HFF-Myc (cell line): Measurements from ENCODE around the gene MLLT3.

Source experiments
- DNase-seq: peaks from one replicate; pipeline ENCODE4 v3.0.0-alpha.2; 2011; ENCODE audit warnings: low read depth; ENCODE audit errors: extremely low read depth
- H3K4me3 ChIP-seq: replicated peaks from 2 replicates; pipeline ENCODE4 v1.5.1; 2011; ENCODE audit warnings: low read depth, mild to moderate bottlenecking, control low read depth, low read length
- TF ChIP-seq, protein P1 (sequence below): IDR thresholded peaks from 2 replicates; pipeline ENCODE4 v1.5.1; 2012; ENCODE audit warnings: mild to moderate bottlenecking, low read depth, low read length, control low read depth; ENCODE audit errors: missing control alignments

The MLLT3 gene

DNA sequence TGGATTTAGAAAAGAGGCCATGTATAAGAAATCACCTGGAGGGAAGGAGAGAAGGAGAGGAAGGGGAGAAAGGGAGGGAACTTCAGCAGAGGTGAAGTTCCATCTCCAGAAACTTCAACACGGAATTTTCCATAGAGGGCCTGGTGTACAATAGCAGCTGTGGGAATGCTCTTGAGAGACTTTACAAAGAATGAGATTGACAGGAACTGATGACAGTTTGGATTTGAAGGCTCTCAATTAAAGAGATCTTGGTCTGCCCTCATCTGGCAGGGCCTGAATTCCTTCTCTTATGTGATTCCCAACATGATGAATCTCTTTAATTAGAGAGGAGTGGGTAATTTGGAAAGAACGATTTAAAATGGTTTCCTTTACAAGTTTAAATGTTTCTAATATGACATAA, 143.5 kb downstream of the MLLT3 start:
- TF ChIP-seq, protein P1, sequence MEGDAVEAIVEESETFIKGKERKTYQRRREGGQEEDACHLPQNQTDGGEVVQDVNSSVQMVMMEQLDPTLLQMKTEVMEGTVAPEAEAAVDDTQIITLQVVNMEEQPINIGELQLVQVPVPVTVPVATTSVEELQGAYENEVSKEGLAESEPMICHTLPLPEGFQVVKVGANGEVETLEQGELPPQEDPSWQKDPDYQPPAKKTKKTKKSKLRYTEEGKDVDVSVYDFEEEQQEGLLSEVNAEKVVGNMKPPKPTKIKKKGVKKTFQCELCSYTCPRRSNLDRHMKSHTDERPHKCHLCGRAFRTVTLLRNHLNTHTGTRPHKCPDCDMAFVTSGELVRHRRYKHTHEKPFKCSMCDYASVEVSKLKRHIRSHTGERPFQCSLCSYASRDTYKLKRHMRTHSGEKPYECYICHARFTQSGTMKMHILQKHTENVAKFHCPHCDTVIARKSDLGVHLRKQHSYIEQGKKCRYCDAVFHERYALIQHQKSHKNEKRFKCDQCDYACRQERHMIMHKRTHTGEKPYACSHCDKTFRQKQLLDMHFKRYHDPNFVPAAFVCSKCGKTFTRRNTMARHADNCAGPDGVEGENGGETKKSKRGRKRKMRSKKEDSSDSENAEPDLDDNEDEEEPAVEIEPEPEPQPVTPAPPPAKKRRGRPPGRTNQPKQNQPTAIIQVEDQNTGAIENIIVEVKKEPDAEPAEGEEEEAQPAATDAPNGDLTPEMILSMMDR = no peak
- DNase-seq = no peak
- no peak overlapping the region for H3K4me3 ChIP-seq

DNA sequence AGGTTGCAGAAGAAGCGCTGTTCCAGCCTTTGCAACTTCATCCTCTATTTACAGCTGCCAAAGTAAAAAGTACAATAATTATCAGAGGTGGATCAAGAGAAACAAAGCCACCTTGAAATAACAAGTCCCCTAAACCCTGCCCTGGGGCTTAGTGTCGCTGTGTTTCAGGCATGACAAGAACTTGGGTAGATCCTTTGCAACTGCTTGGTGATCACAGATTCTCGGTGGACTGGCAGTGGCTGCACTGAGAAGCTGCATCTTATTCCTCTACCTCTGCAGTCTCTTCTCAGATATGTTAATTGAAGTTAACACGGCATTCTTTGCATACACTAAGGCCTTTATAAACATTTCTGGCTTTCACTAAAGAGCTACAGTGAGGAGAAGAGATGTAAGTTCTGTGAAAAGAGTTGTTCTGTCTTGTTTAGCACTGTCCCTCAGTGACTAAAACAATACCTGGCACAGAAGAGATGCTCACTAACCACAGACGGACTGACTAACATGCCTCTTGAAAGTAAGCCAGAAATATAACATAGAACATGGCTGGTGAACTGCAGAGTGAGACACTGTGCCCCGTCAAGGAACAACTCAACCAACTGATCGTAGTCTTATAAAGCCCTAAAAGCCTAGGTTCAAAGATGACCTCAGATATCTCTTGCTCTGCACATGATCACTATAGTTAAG, 144.2 kb downstream of the MLLT3 start:
- TF ChIP-seq, protein P1 = no peak
- H3K4me3 ChIP-seq = no peak overlapping the region
- no peak for DNase-seq

DNA sequence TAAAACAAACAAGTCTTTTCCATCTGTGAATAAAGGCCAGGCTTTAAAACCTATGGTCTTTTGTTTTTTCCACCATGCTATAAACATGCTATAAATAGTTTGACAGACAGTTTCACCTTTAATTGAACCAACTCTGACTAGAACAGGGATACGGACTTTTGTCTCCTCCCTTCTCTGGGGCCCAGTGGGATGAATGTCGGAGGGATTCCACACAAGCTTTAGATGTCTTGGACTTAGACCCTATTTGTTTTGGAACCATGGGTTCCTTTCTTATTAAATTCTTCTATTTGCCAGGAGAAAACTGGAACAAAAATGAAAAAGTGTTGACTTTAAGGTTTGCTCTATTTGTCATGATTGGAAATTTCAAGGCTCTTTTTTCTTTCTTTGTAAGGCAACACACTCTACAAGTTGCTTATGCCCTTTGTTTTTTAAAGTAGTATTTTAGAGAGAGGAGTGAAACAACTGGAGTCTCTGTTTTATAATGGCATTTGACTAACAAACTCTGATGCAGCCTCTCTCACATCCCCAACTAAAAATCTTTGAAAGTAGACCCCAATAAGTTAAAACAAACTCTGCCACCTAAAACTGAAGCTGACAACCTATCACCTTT, 145.3 kb downstream of the MLLT3 start:
- no peak overlapping the region for H3K4me3 ChIP-seq
- TF ChIP-seq, protein P1 = no peak
- DNase-seq = no peak

DNA sequence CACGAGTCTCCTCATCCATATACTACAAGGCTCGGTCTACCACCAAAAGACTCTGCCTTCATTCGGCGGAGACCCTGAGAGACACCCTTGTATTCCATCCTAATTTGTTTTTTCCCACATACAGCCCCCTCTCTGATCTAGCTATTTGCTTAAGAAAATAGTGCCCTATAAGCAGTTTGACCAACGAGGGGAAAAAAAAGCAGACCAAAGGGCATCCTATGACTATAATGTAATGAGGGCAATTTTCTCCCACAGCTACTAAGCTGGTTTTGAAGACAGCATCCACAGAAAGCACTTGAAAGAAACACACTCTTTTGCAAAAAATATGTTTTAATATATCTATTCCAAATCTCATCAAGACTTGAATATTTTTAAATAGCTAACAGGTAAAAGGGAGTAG, 147.8 kb downstream of the MLLT3 start:
- H3K4me3 ChIP-seq = no peak overlapping the region
- no peak for DNase-seq
- TF ChIP-seq, protein P1 = no peak

DNA sequence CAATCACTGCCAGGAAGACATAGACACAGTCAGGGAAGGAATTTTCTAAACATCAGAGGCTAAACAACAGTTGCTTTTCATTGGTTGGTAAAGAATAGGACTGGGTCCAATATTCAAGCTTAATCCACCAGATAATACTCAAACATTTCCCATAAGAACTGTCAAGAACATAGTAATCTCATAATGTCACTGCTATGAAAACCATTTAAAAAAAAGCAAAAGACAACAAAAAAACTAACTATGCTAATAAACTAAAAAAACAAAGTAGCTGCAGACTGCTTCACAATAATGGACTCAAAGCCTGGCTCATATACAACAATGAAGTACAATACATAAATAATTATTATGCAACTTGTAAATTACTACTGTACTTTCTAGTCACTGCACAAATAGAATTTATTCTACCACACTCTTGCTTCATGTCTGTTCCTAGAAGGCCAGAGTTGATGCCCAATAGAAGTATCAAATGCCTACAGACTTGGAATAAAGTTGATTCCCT, 148.7 kb downstream of the MLLT3 start:
- H3K4me3 ChIP-seq = no peak overlapping the region
- DNase-seq = no peak
- TF ChIP-seq, protein P1 = no peak

DNA sequence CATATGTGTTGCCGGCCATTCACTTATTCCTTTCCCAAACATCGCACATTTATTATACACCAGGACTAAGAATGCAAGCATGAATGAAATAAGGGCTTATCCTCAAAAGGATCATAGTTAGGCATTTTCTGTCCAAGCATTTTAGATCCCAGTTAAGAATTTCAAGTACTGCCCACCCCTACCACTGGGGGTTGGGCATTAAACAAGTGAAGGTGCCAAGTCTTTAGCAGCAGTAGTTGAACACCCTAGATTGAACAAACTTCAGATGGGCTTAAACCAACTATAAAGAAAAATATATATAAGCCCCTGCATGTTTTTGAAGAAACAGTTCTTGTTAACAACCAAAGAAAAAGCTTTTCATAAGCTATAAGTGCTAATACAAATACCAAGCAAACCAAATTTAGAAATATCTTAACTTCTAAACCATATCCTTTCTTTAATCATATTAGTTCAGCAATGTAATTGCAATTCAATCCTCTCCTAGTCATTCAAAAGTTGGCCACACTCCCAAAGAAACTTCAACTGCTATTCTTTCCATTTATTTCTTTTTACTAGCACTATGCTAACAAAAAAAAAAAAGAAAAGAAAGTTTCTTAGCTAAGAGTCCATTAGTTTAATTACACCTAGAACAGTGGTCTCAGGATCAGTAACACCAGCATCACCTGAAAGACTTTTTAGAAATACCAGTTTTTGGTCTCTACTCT, 149.8 kb downstream of the MLLT3 start:
- TF ChIP-seq, protein P1 = no peak
- no peak for DNase-seq
- no peak overlapping the region for H3K4me3 ChIP-seq
